ENCODE results near the gene GPC1. TPM values are rescaled to one million over a fixed set of nuclear protein-coding genes. Genes with fewer than 3 reads are reported as not detected.

GPC1 gene
- total and polyA plus RNA-seq, 2 of the 13 experiments (the other 11 are each of a cell fraction or from before 2014, with no cell fraction given), result 4.0 to 5.5 TPM

GRCh38 chr2:240514631-240515030, 79.2 kb downstream of the GPC1 start:
- Histone ChIP-seq H3K9me3 (ENCODE audit: low read length) (no peaks in the 10 kb centered on the region), H4K20me1 (ENCODE audit: insufficient read depth, low read length) (no peaks in the 10 kb centered on the region; the same call in 1 of the 2 replicates), H3K4me2 (ENCODE audit: low read depth, low read length) (no peak overlapping the region), H2AFZ (ENCODE audit: low read length) (no peak overlapping the region), H3K4me1 (ENCODE audit: insufficient read depth, low read length) (no peaks in the 10 kb centered on the region), H3K79me2 (ENCODE audit: insufficient read depth, low read length) (no peaks in the 10 kb centered on the region), H3K9ac (ENCODE audit: insufficient read depth, low read depth, low read length) (no peak overlapping the region), H3K27me3 (ENCODE audit: control insufficient read depth in 1 of 2, insufficient read depth in 2 of 2, low read length in 2 of 2) (no peaks in the 10 kb centered on the region), H3K4me3 (replicated peaks in 1 of 3; ENCODE audit: insufficient read depth in 1 of 3, low read depth in 2 of 3, low read length in 3 of 3) (no peak overlapping the region), H3K27ac (ENCODE audit: extremely low read length, insufficient read depth, low read length) (no peak overlapping the region), H3K36me3 (replicated peaks in 1 of 2; ENCODE audit: control insufficient read depth in 1 of 2, insufficient read depth in 2 of 2, low read length in 2 of 2) (peaks cover 4 to 10% of the 10 kb centered on the region in 2 experiments; a peak in 3 of 5 replicates)
- BruUV-seq (replicated peaks), result no TSS peak
- no peak for ATAC-seq
- 100% methylated on average over 2 of the region's 2 CpGs for WGBS (ENCODE audit: low lambda C conversion rate)
- DNase-seq (ENCODE audit: low spot score), result no peak
- in situ Hi-C loops (cut with HindIII; ENCODE audit: extremely low pct_ligation_motif_present, low pct_unique_long_range_greater_than_20kb) (no loop called here), intact Hi-C loops (cut with micrococcal nuclease; ENCODE audit: unreplicated experiment) (loop anchor here (1.0 to 10.0 kb wide), 2 partner anchors 130 to 326 kb away; no protein-coding TSS in a partner anchor)
- ChIA-PET POLR2A (interaction anchor here (1.4 to 1.5 kb wide), 2 partner anchors 65 to 72 kb away, joined by 3 to 4 read pairs; partner anchors contain the start of gene CAPN10), CTCF (ENCODE audit: low intra/inter-chr PET ratio, low total read pairs) (interaction anchor here (0.8 kb wide), 1 partner anchor 53 kb away, joined by 3 read pairs; the partner anchor contains the start of gene RNPEPL1)
- TF ChIP-seq HOXA3 (CRISPR knock-in tag; IDR thresholded peaks at IDR 0.05) (no peak), ZNF180 (CRISPR knock-in tag; IDR thresholded peaks at IDR 0.05; ENCODE audit: borderline replicate concordance, low read depth) (no peak), NFYB (CRISPR knock-in tag; IDR thresholded peaks at IDR 0.05) (no peak), RFX3 (CRISPR knock-in tag; IDR thresholded peaks at IDR 0.05) (no peak), U2AF1 (optimal IDR thresholded peaks at IDR 0.05; ENCODE audit: low read depth, low read length) (no peak), HIC2 (CRISPR knock-in tag; IDR thresholded peaks at IDR 0.05; ENCODE audit: low read depth) (no peak), ZNF501 (CRISPR knock-in tag; IDR thresholded peaks at IDR 0.05) (no peak)
- peak; percentile 36 for FAIRE-seq

GRCh38 chr2:240517342-240517741, 81.9 kb downstream of the GPC1 start:
- no peak overlapping the region for H3K4me3 ChIP-seq (replicated peaks in 1 of 3; ENCODE audit: insufficient read depth in 1 of 3, low read depth in 2 of 3, low read length in 3 of 3)
- ChIA-PET CTCF (ENCODE audit: low intra/inter-chr PET ratio, low total read pairs) (no interaction called here), POLR2A (no interaction called here)
- H3K79me2 ChIP-seq (ENCODE audit: insufficient read depth, low read length), result no peaks in the 10 kb centered on the region
- no peaks in the 10 kb centered on the region; the same call in 1 of the 2 replicates for H4K20me1 ChIP-seq (ENCODE audit: insufficient read depth, low read length)
- H3K9me3 ChIP-seq (ENCODE audit: low read length), result no peaks in the 10 kb centered on the region
- H3K4me2 ChIP-seq (ENCODE audit: low read depth, low read length), result no peak overlapping the region
- H3K27me3 ChIP-seq (ENCODE audit: control insufficient read depth in 1 of 2, insufficient read depth in 2 of 2, low read length in 2 of 2), result no peaks in the 10 kb centered on the region
- no peaks in the 10 kb centered on the region for H3K4me1 ChIP-seq (ENCODE audit: insufficient read depth, low read length)
- H2AFZ ChIP-seq (ENCODE audit: low read length), result no peak overlapping the region
- BruUV-seq (replicated peaks), result no TSS peak
- DNase-seq (ENCODE audit: low spot score), result no peak
- H3K36me3 ChIP-seq (replicated peaks in 1 of 2; ENCODE audit: control insufficient read depth in 1 of 2, insufficient read depth in 2 of 2, low read length in 2 of 2), result peaks cover 4 to 6% of the 10 kb centered on the region in 2 experiments; a peak in 3 of 5 replicates
- no peak overlapping the region for H3K9ac ChIP-seq (ENCODE audit: insufficient read depth, low read depth, low read length)
- no peak for ATAC-seq
- intact Hi-C loops (cut with micrococcal nuclease; ENCODE audit: unreplicated experiment), result loop anchor here (10.0 kb wide), 1 partner anchor 127 kb away; no protein-coding TSS in a partner anchor
- TF ChIP-seq ZNF770 (CRISPR knock-in tag; IDR thresholded peaks at IDR 0.05) (0 out of 2 replicates have a peak, but pooled peaks have one; percentile 21), HNRNPH1 (optimal IDR thresholded peaks at IDR 0.05; ENCODE audit: low read depth, low read length) (no peak)
- in situ Hi-C loops (cut with HindIII; ENCODE audit: extremely low pct_ligation_motif_present, low pct_unique_long_range_greater_than_20kb), result no loop called here
- no peak overlapping the region for H3K27ac ChIP-seq (ENCODE audit: extremely low read length, insufficient read depth, low read length)
- FAIRE-seq, result peak; percentile 30
- 100% methylated on average over 1 of the region's 4 CpGs for WGBS (ENCODE audit: low lambda C conversion rate)
